Nephron (organoid): ENCODE results near the gene ELAC2.

Experiments
- H3K27ac Mint-ChIP-seq, 3 experiments: 2 replicates each; pipeline ENCODE4 v1.8.0; 2020; ENCODE audit warnings: mixed read lengths in 3 of 3, mild to moderate bottlenecking in 2 of 3, moderate library complexity in 1 of 3
- H3K27me3 Mint-ChIP-seq: 2 replicates; pipeline ENCODE4 v1.8.0; 2021; ENCODE audit warnings: low read depth, mild to moderate bottlenecking, moderate library complexity, mixed read lengths
- H3K36me3 Mint-ChIP-seq: 2 replicates; pipeline ENCODE4 v1.8.0; 2020; ENCODE audit warnings: low read depth, mixed read lengths
- H3K4me1 Mint-ChIP-seq: 2 replicates; pipeline ENCODE4 v1.8.0; 2020; ENCODE audit warnings: mixed read lengths
- H3K4me3 Mint-ChIP-seq, 3 experiments: 2 replicates each; pipeline ENCODE4 v1.8.0; 2020; ENCODE audit warnings: mild to moderate bottlenecking in 3 of 3, mixed read lengths in 3 of 3, moderate library complexity in 2 of 3
- H3K9me3 Mint-ChIP-seq: 2 replicates; pipeline ENCODE4 v1.8.0; 2020; ENCODE audit warnings: mixed read lengths
- TF ChIP-seq, protein P1 (sequence below), 3 experiments: fragments of 200-600 bp; sonication (generic); IDR thresholded peaks; one replicate each; pipeline ENCODE4 v1.5.0; 2021; ENCODE audit warnings: antibody characterized with exemption in 3 of 3; ENCODE audit not compliant: unreplicated experiment in 3 of 3

Gene ELAC2

DNA sequence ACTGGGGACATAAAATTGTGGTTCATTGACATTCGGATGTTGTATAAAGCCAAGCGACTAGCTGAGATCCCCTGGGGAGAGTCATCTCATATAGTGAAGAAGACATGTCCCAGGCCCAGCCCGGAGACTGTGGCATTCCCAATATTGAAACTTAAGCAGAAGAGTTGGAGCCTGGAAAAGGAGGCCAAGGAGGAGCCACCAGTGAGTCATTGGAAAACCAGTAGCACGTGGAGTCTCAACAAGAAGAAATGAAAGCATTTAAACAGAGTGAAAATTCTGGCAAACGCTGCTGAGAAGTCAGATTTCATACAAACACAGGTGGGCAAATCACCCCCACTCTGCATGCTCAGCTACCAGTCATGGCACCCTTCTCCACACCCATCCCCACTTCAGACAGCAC, 9.4 kb upstream of the ELAC2 start:
- Mint-ChIP-seq H3K36me3 (no peaks in the 10 kb centered on the region), H3K27me3 (peaks cover 16% of the 10 kb centered on the region), H3K4me1 (peaks cover 5% of the 10 kb centered on the region), H3K4me3 (no peak overlapping the region), H3K9me3 (no peaks in the 10 kb centered on the region), H3K27ac (no peak overlapping the region)
- TF ChIP-seq, protein P1, sequence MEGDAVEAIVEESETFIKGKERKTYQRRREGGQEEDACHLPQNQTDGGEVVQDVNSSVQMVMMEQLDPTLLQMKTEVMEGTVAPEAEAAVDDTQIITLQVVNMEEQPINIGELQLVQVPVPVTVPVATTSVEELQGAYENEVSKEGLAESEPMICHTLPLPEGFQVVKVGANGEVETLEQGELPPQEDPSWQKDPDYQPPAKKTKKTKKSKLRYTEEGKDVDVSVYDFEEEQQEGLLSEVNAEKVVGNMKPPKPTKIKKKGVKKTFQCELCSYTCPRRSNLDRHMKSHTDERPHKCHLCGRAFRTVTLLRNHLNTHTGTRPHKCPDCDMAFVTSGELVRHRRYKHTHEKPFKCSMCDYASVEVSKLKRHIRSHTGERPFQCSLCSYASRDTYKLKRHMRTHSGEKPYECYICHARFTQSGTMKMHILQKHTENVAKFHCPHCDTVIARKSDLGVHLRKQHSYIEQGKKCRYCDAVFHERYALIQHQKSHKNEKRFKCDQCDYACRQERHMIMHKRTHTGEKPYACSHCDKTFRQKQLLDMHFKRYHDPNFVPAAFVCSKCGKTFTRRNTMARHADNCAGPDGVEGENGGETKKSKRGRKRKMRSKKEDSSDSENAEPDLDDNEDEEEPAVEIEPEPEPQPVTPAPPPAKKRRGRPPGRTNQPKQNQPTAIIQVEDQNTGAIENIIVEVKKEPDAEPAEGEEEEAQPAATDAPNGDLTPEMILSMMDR (IDR thresholded peaks at IDR 0.05; ENCODE audit: unreplicated experiment in 3 of 3): no peak

- H3K9me3 Mint-ChIP-seq: no peaks in the 10 kb centered on the region
- TF ChIP-seq, protein P1 (IDR thresholded peaks at IDR 0.05; ENCODE audit: unreplicated experiment in 3 of 3): no peak
- H3K4me3 Mint-ChIP-seq: no peak overlapping the region
- no peaks in the 10 kb centered on the region for H3K36me3 Mint-ChIP-seq
- H3K27ac Mint-ChIP-seq: no peak overlapping the region
- H3K27me3 Mint-ChIP-seq: peaks cover 12% of the 10 kb centered on the region
- peaks cover 5% of the 10 kb centered on the region for H3K4me1 Mint-ChIP-seq
Observed at GRCh38 chr17:13025687-13026086, 7.9 kb upstream of the ELAC2 start.

DNA sequence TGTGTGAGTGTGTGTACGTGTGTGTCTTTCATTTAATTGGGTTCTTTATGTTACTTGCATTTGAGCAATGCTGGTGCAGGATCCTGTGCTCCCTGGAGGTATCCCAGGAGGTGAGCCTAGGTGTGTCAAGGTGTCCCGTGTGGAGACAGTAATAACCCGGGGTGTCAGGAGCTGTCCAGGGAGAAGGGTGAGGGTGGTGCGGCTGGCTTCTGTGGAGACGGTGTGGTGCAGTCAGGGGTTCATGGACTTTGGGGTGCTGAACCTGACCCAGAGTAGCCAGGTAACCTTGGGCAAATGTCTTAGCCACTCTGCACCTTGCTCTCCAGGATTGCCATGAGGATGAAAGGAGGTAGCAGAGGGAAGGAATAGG, 7.4 kb upstream of the ELAC2 start:
- no peaks in the 10 kb centered on the region for H3K36me3 Mint-ChIP-seq
- no peak overlapping the region for H3K4me3 Mint-ChIP-seq
- H3K4me1 Mint-ChIP-seq: peaks cover 1% of the 10 kb centered on the region

GRCh38 chr17:13024526-13025257, 6.9 kb upstream of the ELAC2 start:
- Mint-ChIP-seq H3K9me3 (no peaks in the 10 kb centered on the region), H3K4me1 (no peaks in the 10 kb centered on the region), H3K27ac (no peak overlapping the region), H3K36me3 (no peaks in the 10 kb centered on the region), H3K4me3 (peak overlapping the region; percentile 10 to 17 (median 16)), H3K27me3 (peaks cover 12% of the 10 kb centered on the region)
- TF ChIP-seq, protein P1 (IDR thresholded peaks at IDR 0.05; ENCODE audit: unreplicated experiment in 3 of 3): peak; percentile 95 to 96 (median 96)

More for the DNA sequence above, 7.4 kb upstream of the ELAC2 start:
- Mint-ChIP-seq H3K27me3 (peaks cover 12% of the 10 kb centered on the region), H3K9me3 (no peaks in the 10 kb centered on the region), H3K27ac (no peak overlapping the region)
- TF ChIP-seq, protein P1 (IDR thresholded peaks at IDR 0.05; ENCODE audit: unreplicated experiment in 3 of 3): no peak

DNA sequence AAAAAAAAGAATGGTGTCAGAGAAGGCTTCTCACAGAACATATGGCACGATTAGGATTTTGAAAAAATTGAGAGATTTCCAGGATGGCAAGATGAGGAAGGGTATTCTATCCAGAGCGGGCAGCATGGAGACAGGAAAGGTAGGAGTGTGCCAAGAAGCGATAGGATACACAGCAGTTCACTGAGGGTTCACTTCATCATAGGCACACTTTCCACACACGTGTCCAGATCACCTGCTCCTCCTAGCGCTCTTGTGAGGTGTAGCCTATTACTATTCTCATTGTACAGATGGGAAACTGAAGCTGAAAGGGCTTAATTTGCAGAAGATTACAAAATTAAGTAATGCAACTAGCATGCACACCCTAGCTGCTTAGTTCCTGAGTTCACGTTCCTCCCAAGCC, 6.2 kb upstream of the ELAC2 start:
- no peak overlapping the region for H3K27ac Mint-ChIP-seq
- peaks cover 12% of the 10 kb centered on the region for H3K27me3 Mint-ChIP-seq
- no peaks in the 10 kb centered on the region for H3K9me3 Mint-ChIP-seq
- H3K4me3 Mint-ChIP-seq: no peak overlapping the region
- TF ChIP-seq, protein P1 (IDR thresholded peaks at IDR 0.05; ENCODE audit: unreplicated experiment in 3 of 3): no peak
- H3K36me3 Mint-ChIP-seq: no peaks in the 10 kb centered on the region
- H3K4me1 Mint-ChIP-seq: no peaks in the 10 kb centered on the region
